ENCODE data around the gene CNOT4. TPM values are rescaled to one million over a fixed set of nuclear protein-coding genes. Genes with fewer than 3 reads are reported as not detected.

Gene CNOT4
- total and polyA plus RNA-seq, 2 of the 8 experiments (the other 6 are each of a cell fraction or from before 2014, with no cell fraction given), result 10.9 to 25.8 TPM

GRCh38 chr7:135348493-135348892 lies 161.4 kb downstream of the CNOT4 start:
- Histone ChIP-seq H4K8ac (ENCODE audit: extremely low read depth, insufficient read depth, low read length) (no peak overlapping the region), H3K27ac (ENCODE audit: low read depth, low read length) (no peak overlapping the region), H4K20me1 (replicated peaks in 1 of 2; ENCODE audit: control insufficient read depth in 1 of 2, insufficient read depth in 2 of 2, low read length in 2 of 2) (no peaks in the 10 kb centered on the region), H2BK5ac (ENCODE audit: low read depth, low read length) (no peak overlapping the region), H4K91ac (replicated peaks; ENCODE audit: insufficient read length, low read length) (no peak overlapping the region), H2BK12ac (ENCODE audit: low read depth, low read length) (no peak overlapping the region), H3K18ac (ENCODE audit: extremely low read depth, low read length) (no peak overlapping the region), H3K4me3 (ENCODE audit: extremely low read depth in 1 of 4, insufficient read depth in 2 of 4, low read depth in 3 of 4, low read length in 4 of 4) (no peak overlapping the region), H3K4ac (replicated peaks; ENCODE audit: insufficient read length, low read depth, low read length) (no peak overlapping the region), H3K9ac (replicated peaks in 1 of 4; ENCODE audit: extremely low read depth in 1 of 4, low read depth in 3 of 4, low read length in 3 of 4) (no peak overlapping the region), H3K14ac (ENCODE audit: insufficient read length) (no peak overlapping the region), H2BK120ac (replicated peaks; ENCODE audit: low read depth, low read length) (no peak overlapping the region), H2BK15ac (ENCODE audit: low read length) (no peak overlapping the region), H3K27me3 (replicated peaks in 1 of 4; ENCODE audit: control insufficient read depth in 3 of 4, extremely low read depth in 1 of 4, insufficient read depth in 3 of 4, low read length in 3 of 4) (no peaks in the 10 kb centered on the region), H3K23ac (ENCODE audit: insufficient read length) (no peak overlapping the region), H3K23me2 (ENCODE audit: low read depth, low read length) (no peaks in the 10 kb centered on the region), H2AFZ (ENCODE audit: low read length) (no peak overlapping the region), H3K79me2 (ENCODE audit: control insufficient read depth in 1 of 2, insufficient read depth in 2 of 2, low read length in 2 of 2) (no peaks in the 10 kb centered on the region), H3K36me3 (ENCODE audit: control insufficient read depth in 2 of 4, insufficient read depth in 4 of 4, low read length in 3 of 4) (no peaks in the 10 kb centered on the region), H2BK20ac (ENCODE audit: low read length) (no peak overlapping the region), H3K79me1 (ENCODE audit: low read depth, low read length) (no peaks in the 10 kb centered on the region), H3K4me2 (ENCODE audit: insufficient read depth in 1 of 2, low read depth in 2 of 2, low read length in 2 of 2) (no peak overlapping the region), H3K9me3 (ENCODE audit: insufficient read depth in 2 of 2, low read depth in 1 of 2, low read length in 1 of 2) (no peaks in the 10 kb centered on the region), H2AK5ac (ENCODE audit: low read depth, low read length) (no peak overlapping the region), H4K5ac (ENCODE audit: insufficient read length, low read depth, low read length) (no peak overlapping the region), H3K4me1 (replicated peaks in 1 of 4; ENCODE audit: control insufficient read depth in 3 of 4, insufficient read depth in 4 of 4, low read length in 3 of 4) (no peaks in the 10 kb centered on the region), H3K56ac (replicated peaks; ENCODE audit: insufficient read length, low read depth, low read length) (no peak overlapping the region)
- TF ChIP-seq E2F6 (IDR thresholded peaks at IDR 0.05) (no peak), ASH2L (IDR thresholded peaks at IDR 0.05; ENCODE audit: low read length) (no peak), POLR2AphosphoS5 (IDR thresholded peaks at IDR 0.05; ENCODE audit: low read depth, low read length) (no peak), TAF7 (optimal IDR thresholded peaks at IDR 0.05; ENCODE audit: borderline replicate concordance, low read depth, low read length) (no peak), FOSL1 (IDR thresholded peaks at IDR 0.05; ENCODE audit: insufficient read depth, low read depth, low read length) (no peak), NRF1 (IDR thresholded peaks at IDR 0.05; ENCODE audit: low read depth, low read length) (no peak), CBX5 (IDR thresholded peaks at IDR 0.05; ENCODE audit: low read depth, low read length) (no peak), JUN (IDR thresholded peaks at IDR 0.05; ENCODE audit: low read depth, low read length) (no peak), BCL11A (IDR thresholded peaks at IDR 0.05; ENCODE audit: low read depth in 2 of 2, low read length in 2 of 2) (no peak), ZNF274 (IDR thresholded peaks at IDR 0.05; ENCODE audit: borderline replicate concordance, extremely low read depth, low read length) (no peak), CHD2 (IDR thresholded peaks at IDR 0.05; ENCODE audit: low read length) (no peak), KDM1A (IDR thresholded peaks at IDR 0.05; ENCODE audit: borderline replicate concordance, low read length) (no peak), SP4 (IDR thresholded peaks at IDR 0.05; ENCODE audit: low read length) (no peak), RBBP5 (IDR thresholded peaks at IDR 0.05; ENCODE audit: borderline replicate concordance, low read depth, low read length) (no peak), CBX8 (IDR thresholded peaks at IDR 0.05; ENCODE audit: borderline replicate concordance, low read depth, low read length) (no peak), TBP (IDR thresholded peaks at IDR 0.05; ENCODE audit: low read depth, low read length) (no peak)
- no peak for DNase-seq (ENCODE audit: low read depth in 1 of 2, low spot score in 2 of 2)
- POLR2A ChIA-PET (ENCODE audit: partially characterized antibody), result no interaction called here
- CTCF ChIA-PET (ENCODE audit: partially characterized antibody), result interaction anchor here (1.0 to 3.9 kb wide), 5 partner anchors 13 to 153 kb away, joined by 3 to 12 read pairs (median 5); no protein-coding TSS in a partner anchor
- no peak for FAIRE-seq
